Spinal cord (tissue), 10 donors: ENCODE data around the gene BACH1. TPM values are rescaled to one million over a fixed set of nuclear protein-coding genes. Genes with fewer than 3 reads are reported as not detected.

Experiments used
- DNase-seq, 6 donors: peaks; one replicate each; pipeline versions ENCODE4 v3.0.0 to v3.0.0-alpha.2; 2013 to 2015; ENCODE audit warnings: low spot score in 6 of 6, low read depth in 4 of 6
- H3K27ac ChIP-seq: one replicate; pipeline ENCODE4 v1.5.1; 2013; ENCODE audit warnings: low read depth, low read length, control low read depth
- H3K27me3 ChIP-seq: one replicate; pipeline ENCODE4 v1.6.1; 2013; ENCODE audit warnings: low read length; ENCODE audit not compliant: control insufficient read depth, insufficient read depth
- H3K36me3 ChIP-seq: one replicate; pipeline ENCODE4 v1.6.1; 2013; ENCODE audit warnings: low read length; ENCODE audit not compliant: control insufficient read depth, insufficient read depth
- H3K4me1 ChIP-seq: one replicate; pipeline ENCODE4 v1.6.1; 2013; ENCODE audit warnings: low read length; ENCODE audit not compliant: control insufficient read depth, insufficient read depth
- H3K4me3 ChIP-seq: one replicate; pipeline ENCODE4 v1.5.1; 2013; ENCODE audit warnings: low read depth, low read length, control low read depth
- H3K9me3 ChIP-seq: one replicate; pipeline ENCODE4 v1.6.1; 2013; ENCODE audit warnings: low read length; ENCODE audit not compliant: control insufficient read depth, insufficient read depth
- WGBS: methylation state at CpG from one replicate; pipeline ENCODE4 v1.1.5; 2013; ENCODE audit warnings: missing lambda C conversion rate; ENCODE audit not compliant: insufficient coverage; 5-methylcytosine and 5-hydroxymethylcytosine counted together
- polyA plus RNA-seq, 2 donors: library from polyadenylated mRNA; unstranded; fragments of 120-200 nt; gene quantifications; one replicate each; pipeline ENCODE4 v1.2.1, GENCODE V29; 2013; ENCODE audit not compliant: insufficient read length in 2 of 2
- total RNA-seq, 2 donors: library from RNA; depleted of rRNA in 1 of 2; stranded (reverse); fragments of 120-200 nt in 1 of 2; fragments of >200 nt in 1 of 2; gene quantifications; one replicate each; pipeline versions ENCODE4 v1.2.3 to v1.2.4, GENCODE V29; 2013 to 2014
- donor health status: healthy.

Gene BACH1
- total and polyA plus RNA-seq, 4 donors, result 18.6 to 101 (median 44.1) TPM

- WGBS, result no CpG with 5 or more reads among the region's 2 CpGs
- no peaks in the 10 kb centered on the region for H3K36me3 ChIP-seq
- DNase-seq, result no peak
These were observed 13.1 kb downstream of the BACH1 start for GRCh38 chr21:29311802-29312201.

GRCh38 chr21:29312981-29313380, 14.3 kb downstream of the BACH1 start:
- Histone ChIP-seq H3K27me3 (no peaks in the 10 kb centered on the region), H3K9me3 (no peaks in the 10 kb centered on the region), H3K4me3 (no peak overlapping the region), H3K36me3 (no peaks in the 10 kb centered on the region), H3K27ac (no peak overlapping the region), H3K4me1 (no peaks in the 10 kb centered on the region)
- no peak for DNase-seq
- no CpG with 5 or more reads among the region's 7 CpGs for WGBS

More at GRCh38 chr21:29311802-29312201, 13.1 kb downstream of the BACH1 start:
- no peak overlapping the region for H3K27ac ChIP-seq
- H3K27me3 ChIP-seq, result no peaks in the 10 kb centered on the region
- no peaks in the 10 kb centered on the region for H3K4me1 ChIP-seq
- no peaks in the 10 kb centered on the region for H3K9me3 ChIP-seq
- no peak overlapping the region for H3K4me3 ChIP-seq

GRCh38 chr21:29313662-29314408, 15.1 kb downstream of the BACH1 start:
- DNase-seq, result no peak
- Histone ChIP-seq H3K4me3 (no peak overlapping the region), H3K27ac (no peak overlapping the region), H3K27me3 (no peaks in the 10 kb centered on the region), H3K4me1 (no peaks in the 10 kb centered on the region), H3K9me3 (no peaks in the 10 kb centered on the region), H3K36me3 (no peaks in the 10 kb centered on the region)
- WGBS, result no CpG with 5 or more reads among the region's 2 CpGs

- no peaks in the 10 kb centered on the region for H3K4me1 ChIP-seq
- no peaks in the 10 kb centered on the region for H3K9me3 ChIP-seq
- no peak overlapping the region for H3K4me3 ChIP-seq
- no peak for DNase-seq
- no peaks in the 10 kb centered on the region for H3K36me3 ChIP-seq
- WGBS, result 83% methylated on average over 1 of the region's 2 CpGs
- no peak overlapping the region for H3K27ac ChIP-seq
- H3K27me3 ChIP-seq, result no peaks in the 10 kb centered on the region
These were observed 16.5 kb downstream of the BACH1 start for GRCh38 chr21:29315131-29315749.

- H3K4me1 ChIP-seq, result no peaks in the 10 kb centered on the region
- H3K4me3 ChIP-seq, result no peak overlapping the region
- H3K36me3 ChIP-seq, result no peaks in the 10 kb centered on the region
- no peak for DNase-seq
- 93% methylated on average over 3 of the region's 3 CpGs for WGBS
- no peak overlapping the region for H3K27ac ChIP-seq
- no peaks in the 10 kb centered on the region for H3K9me3 ChIP-seq
- H3K27me3 ChIP-seq, result no peaks in the 10 kb centered on the region
These were observed 17.5 kb downstream of the BACH1 start for GRCh38 chr21:29316029-29316742.

- Histone ChIP-seq H3K27me3 (no peaks in the 10 kb centered on the region), H3K27ac (no peak overlapping the region), H3K9me3 (no peaks in the 10 kb centered on the region), H3K4me3 (no peak overlapping the region), H3K36me3 (no peaks in the 10 kb centered on the region), H3K4me1 (no peaks in the 10 kb centered on the region)
- DNase-seq, result no peak
- WGBS, result 67% methylated on average over 3 of the region's 4 CpGs
These were observed 18.1 kb downstream of the BACH1 start for GRCh38 chr21:29316806-29317205.

GRCh38 chr21:29318354-29318753, 19.6 kb downstream of the BACH1 start:
- H3K27ac ChIP-seq, result no peak overlapping the region
- WGBS, result 95% methylated on average over 2 of the region's 2 CpGs
- no peak overlapping the region for H3K4me3 ChIP-seq
- H3K9me3 ChIP-seq, result no peaks in the 10 kb centered on the region
- no peak for DNase-seq
- H3K4me1 ChIP-seq, result no peaks in the 10 kb centered on the region
- H3K27me3 ChIP-seq, result no peaks in the 10 kb centered on the region
- no peaks in the 10 kb centered on the region for H3K36me3 ChIP-seq

- Histone ChIP-seq H3K4me3 (no peak overlapping the region), H3K9me3 (no peaks in the 10 kb centered on the region), H3K36me3 (no peaks in the 10 kb centered on the region), H3K27ac (no peak overlapping the region), H3K27me3 (no peaks in the 10 kb centered on the region), H3K4me1 (no peaks in the 10 kb centered on the region)
- no CpG with 5 or more reads among the region's 6 CpGs for WGBS
- DNase-seq, result no peak
These were observed 21.3 kb downstream of the BACH1 start for GRCh38 chr21:29320031-29320430.

GRCh38 chr21:29321217-29321616, 22.5 kb downstream of the BACH1 start:
- H3K9me3 ChIP-seq, result no peaks in the 10 kb centered on the region
- no peak overlapping the region for H3K4me3 ChIP-seq
- no peaks in the 10 kb centered on the region for H3K36me3 ChIP-seq
- no peaks in the 10 kb centered on the region for H3K4me1 ChIP-seq
- no peak for DNase-seq
- no peak overlapping the region for H3K27ac ChIP-seq
- 100% methylated on average over 1 of the region's 11 CpGs for WGBS
- no peaks in the 10 kb centered on the region for H3K27me3 ChIP-seq
